ENCODE data around the gene TNFSF10. TPM values are rescaled to one million over a fixed set of nuclear protein-coding genes. Genes with fewer than 3 reads are reported as not detected.
"Not testable (repeated sequence)": the region's sequence is repeated elsewhere in the genome, so short reads cannot be mapped to it uniquely, and the experiment has no call there.

TNFSF10 gene
- total RNA-seq, 1 donor from 2014 or later, result 94.1 TPM

- peak overlapping the region; percentile 37 for H3K4me3 Mint-ChIP-seq (ENCODE audit: unreplicated experiment)
- H3K9me3 Mint-ChIP-seq (ENCODE audit: unreplicated experiment), result no peaks in the 10 kb centered on the region
- no peak for TF ChIP-seq CTCF (IDR thresholded peaks at IDR 0.05; ENCODE audit: unreplicated experiment)
- no peak for DNase-seq (ENCODE audit: low spot score)
- H3K36me3 Mint-ChIP-seq (ENCODE audit: low read depth, unreplicated experiment), result peaks cover 69% of the 10 kb centered on the region
- peak overlapping the region; percentile 99 for H3K27ac Mint-ChIP-seq (ENCODE audit: unreplicated experiment)
- H3K27me3 Mint-ChIP-seq (ENCODE audit: unreplicated experiment), result peaks cover 11% of the 10 kb centered on the region
- H3K4me1 Mint-ChIP-seq (ENCODE audit: unreplicated experiment), result peaks cover 71% of the 10 kb centered on the region
These were observed 9.7 kb downstream of the TNFSF10 start for GRCh38 chr3:172513488-172513887.

GRCh38 chr3:172511783-172512762 is 11.2 kb downstream of the TNFSF10 start:
- Mint-ChIP-seq H3K36me3 (ENCODE audit: low read depth, unreplicated experiment) (peaks cover 72% of the 10 kb centered on the region), H3K27me3 (ENCODE audit: unreplicated experiment) (peaks cover 10% of the 10 kb centered on the region), H3K4me3 (ENCODE audit: unreplicated experiment) (peak overlapping the region; percentile 75), H3K27ac (ENCODE audit: unreplicated experiment) (peak overlapping the region; percentile 99), H3K4me1 (ENCODE audit: unreplicated experiment) (peaks cover 62% of the 10 kb centered on the region), H3K9me3 (ENCODE audit: unreplicated experiment) (no peaks in the 10 kb centered on the region)
- DNase-seq (ENCODE audit: low spot score), result peak; percentile 54
- TF ChIP-seq CTCF (IDR thresholded peaks at IDR 0.05; ENCODE audit: unreplicated experiment), result no peak

- Mint-ChIP-seq H3K27me3 (ENCODE audit: unreplicated experiment) (peaks cover 5% of the 10 kb centered on the region), H3K4me1 (ENCODE audit: unreplicated experiment) (peaks cover 9% of the 10 kb centered on the region), H3K36me3 (ENCODE audit: low read depth, unreplicated experiment) (peaks cover 58% of the 10 kb centered on the region), H3K9me3 (ENCODE audit: unreplicated experiment) (no peaks in the 10 kb centered on the region), H3K27ac (ENCODE audit: unreplicated experiment) (no peak overlapping the region), H3K4me3 (ENCODE audit: unreplicated experiment) (peak overlapping the region; percentile 73)
- TF ChIP-seq CTCF (IDR thresholded peaks at IDR 0.05; ENCODE audit: unreplicated experiment), result no peak
- DNase-seq (ENCODE audit: low spot score), result no peak
These were observed 17.1 kb downstream of the TNFSF10 start for GRCh38 chr3:172506094-172506493.

GRCh38 chr3:172501540-172501939 is 21.7 kb downstream of the TNFSF10 start:
- H3K36me3 Mint-ChIP-seq (ENCODE audit: low read depth, unreplicated experiment), result peaks cover 27% of the 10 kb centered on the region
- H3K4me1 Mint-ChIP-seq (ENCODE audit: unreplicated experiment), result no peaks in the 10 kb centered on the region
- TF ChIP-seq CTCF (IDR thresholded peaks at IDR 0.05; ENCODE audit: unreplicated experiment), result no peak
- peaks cover 6% of the 10 kb centered on the region for H3K27me3 Mint-ChIP-seq (ENCODE audit: unreplicated experiment)
- H3K9me3 Mint-ChIP-seq (ENCODE audit: unreplicated experiment), result no peaks in the 10 kb centered on the region
- DNase-seq (ENCODE audit: low spot score), result no peak
- H3K4me3 Mint-ChIP-seq (ENCODE audit: unreplicated experiment), result no peak overlapping the region
- H3K27ac Mint-ChIP-seq (ENCODE audit: unreplicated experiment), result no peak overlapping the region

GRCh38 chr3:172490198-172490669 is 33.0 kb downstream of the TNFSF10 start:
- peak; percentile 83 for TF ChIP-seq CTCF (IDR thresholded peaks at IDR 0.05; ENCODE audit: unreplicated experiment)
- H3K9me3 Mint-ChIP-seq (ENCODE audit: unreplicated experiment); H3K4me3 Mint-ChIP-seq (ENCODE audit: unreplicated experiment); H3K36me3 Mint-ChIP-seq (ENCODE audit: low read depth, unreplicated experiment); H3K27me3 Mint-ChIP-seq (ENCODE audit: unreplicated experiment); H3K27ac Mint-ChIP-seq (ENCODE audit: unreplicated experiment): not testable (repeated sequence)
- peak; percentile 69 for DNase-seq (ENCODE audit: low spot score)
- peaks cover 14% of the 10 kb centered on the region for H3K4me1 Mint-ChIP-seq (ENCODE audit: unreplicated experiment)

Measured in endothelial cell (in vitro differentiated cells).